Measurements from ENCODE around the gene CLK2. TPM values are rescaled to one million over a fixed set of nuclear protein-coding genes. Genes with fewer than 3 reads are reported as not detected.

The CLK2 gene
- total and polyA plus RNA-seq, 10 donors, result 38.6 to 89.9 (median 74.6) TPM

GRCh38 chr1:155256058-155256852 is 17.0 kb downstream of the CLK2 start:
- peaks cover 0 to 47% (median 21%) of the 10 kb centered on the region in 6 donors for H3K36me3 ChIP-seq
- no peaks in the 10 kb centered on the region for H3K27me3 ChIP-seq (replicated peaks in 1 of 7)
- peak overlapping the region; percentile 38 to 95 (median 94) for H3K27ac ChIP-seq
- H3K4me3 ChIP-seq, result peak overlapping the region in 5 of 8 donors; percentile 69 to 94 (median 73)
- H3K9me3 ChIP-seq, result no peaks in the 10 kb centered on the region
- intact Hi-C loops (cut with DNase I; ENCODE audit: low total_unique reads), result no loop called here
- H3K4me1 ChIP-seq, result peaks cover 25 to 59% (median 38%) of the 10 kb centered on the region in 6 donors
- 67 to 90% (median 81%) methylated on average over 12 to 20 of the region's 20 CpGs for WGBS, 5 donors
- TF ChIP-seq POLR2AphosphoS5 (IDR thresholded peaks at IDR 0.05), result no peak
- no peak for TF ChIP-seq CTCF (IDR thresholded peaks at IDR 0.05 in 8 of 11, conservative IDR thresholded peaks at IDR 0.05 in 3 of 11)
- no peak for TF ChIP-seq POLR2A (IDR thresholded peaks at IDR 0.05)
- peak; percentile 79 for DNase-seq

DNA sequence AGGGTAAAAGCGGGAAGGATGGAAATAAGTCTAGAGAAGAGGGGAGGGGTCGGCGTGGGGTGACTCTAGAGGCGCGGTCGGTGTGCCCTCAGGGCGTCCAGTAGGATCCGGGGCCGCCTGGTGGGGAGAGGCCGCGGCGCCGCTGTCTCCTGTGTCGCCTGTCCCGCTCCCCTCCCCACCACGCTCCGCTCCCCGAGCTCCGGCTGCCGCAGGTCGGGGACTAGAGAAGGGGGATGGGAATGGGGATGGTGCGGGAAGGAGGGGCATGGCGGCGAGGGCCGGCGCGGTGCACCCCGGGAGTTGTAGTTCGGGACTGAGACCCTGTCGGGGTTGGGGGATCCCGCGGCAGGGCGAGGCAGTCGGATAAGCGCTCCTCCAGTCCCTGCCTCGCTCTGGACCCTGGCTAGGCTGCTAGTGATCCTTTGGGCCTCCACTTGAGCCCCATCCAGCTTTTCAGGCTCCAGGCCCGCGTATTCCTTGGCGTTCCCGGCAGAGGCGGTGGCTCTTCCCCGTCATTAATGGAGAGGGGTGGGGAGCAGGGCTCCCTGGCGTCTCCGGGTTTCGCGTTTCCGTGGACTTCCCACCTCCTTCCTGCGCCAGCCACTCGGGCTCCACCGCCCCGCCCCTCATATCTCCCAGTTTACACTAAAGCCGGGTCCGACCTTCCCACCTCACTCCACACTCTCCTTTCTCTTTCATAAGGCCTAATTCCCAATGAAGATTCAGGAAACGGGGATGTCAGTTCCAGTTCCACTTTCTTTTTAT is 17.9 kb downstream of the CLK2 start, which contains the start of gene ENTREP3:
Gene ENTREP3 (minus strand): TSS at position 241 of the 765 bp plus-strand sequence. CDS start 606 bp downstream, outside the sequence.
- no peaks in the 10 kb centered on the region for H3K9me3 ChIP-seq
- 4 to 9% (median 6%) methylated on average over 46 to 54 of the region's 54 CpGs for WGBS, 5 donors
- TF ChIP-seq POLR2A (IDR thresholded peaks at IDR 0.05) (peak in 1 of 3 donors; percentile 33), POLR2AphosphoS5 (IDR thresholded peaks at IDR 0.05) (peak; percentile 89 to 90 (median 89)), CTCF (IDR thresholded peaks at IDR 0.05 in 8 of 11, conservative IDR thresholded peaks at IDR 0.05 in 3 of 11) (peak in 4 of 11 experiments; percentile 10 to 44 (median 28))
- peak within 1 kb of the TSS; percentile 62 to 94 (median 72) for H3K4me3 ChIP-seq
- DNase-seq, result peak; percentile 95
- H3K27me3 ChIP-seq (replicated peaks in 1 of 7), result no peaks in the 10 kb centered on the region
- peaks cover 21 to 59% (median 37%) of the 10 kb centered on the region in 6 donors for H3K4me1 ChIP-seq
- intact Hi-C loops (cut with DNase I; ENCODE audit: low total_unique reads), result no loop called here
- peak within 1 kb of the TSS; percentile 38 to 95 (median 94) for H3K27ac ChIP-seq
- peaks cover 0 to 45% (median 21%) of the 10 kb centered on the region in 6 donors for H3K36me3 ChIP-seq

- intact Hi-C loops (cut with DNase I; ENCODE audit: low total_unique reads), result loop anchor here (5.0 kb wide), 1 partner anchor 338 kb away; no protein-coding TSS in a partner anchor
- Histone ChIP-seq H3K4me1 (peaks cover 24 to 59% (median 39%) of the 10 kb centered on the region in 6 donors), H3K4me3 (peak overlapping the region; percentile 62 to 94 (median 72)), H3K27ac (peak overlapping the region; percentile 38 to 95 (median 94)), H3K36me3 (peaks cover 0 to 39% (median 19%) of the 10 kb centered on the region in 6 donors), H3K27me3 (replicated peaks in 1 of 7) (no peaks in the 10 kb centered on the region), H3K9me3 (no peaks in the 10 kb centered on the region)
- peak; percentile 86 for DNase-seq
- 1 to 10% (median 6%) methylated on average over 21 to 35 of the region's 35 CpGs for WGBS, 5 donors
- no peak for TF ChIP-seq POLR2AphosphoS5 (IDR thresholded peaks at IDR 0.05)
- no peak for TF ChIP-seq POLR2A (IDR thresholded peaks at IDR 0.05)
- no peak for TF ChIP-seq CTCF (IDR thresholded peaks at IDR 0.05 in 8 of 11, conservative IDR thresholded peaks at IDR 0.05 in 3 of 11)
These were observed 18.5 kb downstream of the CLK2 start for GRCh38 chr1:155254714-155255242.
